Left hindlimb (tissue), 1 donor: ENCODE data around the gene C1RL.
"Not testable (repeated sequence)": the region's sequence is repeated elsewhere in the genome, so short reads cannot be mapped to it uniquely, and the experiment has no call there.

Experiments used
- DNase-seq: peaks from one replicate; pipeline ENCODE4 v3.0.0-alpha.2; 2018

C1RL gene

GRCh38 chr12:7114008-7114407 lies 5.0 kb upstream of the C1RL start:
- no peak for DNase-seq

GRCh38 chr12:7113389-7113871 lies 4.4 kb upstream of the C1RL start:
- DNase-seq, result no peak

- DNase-seq, result peak; percentile 74
Observed at GRCh38 chr12:7112041-7112440, 3.0 kb upstream of the C1RL start.

- no peak for DNase-seq
Observed at GRCh38 chr12:7110661-7111060, 1.6 kb upstream of the C1RL start.

GRCh38 chr12:7109572-7109920 lies 532 bp upstream of the C1RL start:
- no peak for DNase-seq

- peak; percentile 81 for DNase-seq
Observed at GRCh38 chr12:7108003-7108795, 815 bp downstream of the C1RL start.

GRCh38 chr12:7107636-7108002 lies 1.4 kb downstream of the C1RL start:
- no peak for DNase-seq

GRCh38 chr12:7107181-7107580 lies 1.8 kb downstream of the C1RL start:
- not testable (repeated sequence) for DNase-seq

- no peak for DNase-seq
Observed at GRCh38 chr12:7106082-7106481, 2.9 kb downstream of the C1RL start.

- DNase-seq, result no peak
Observed at GRCh38 chr12:7103837-7104584, 5.0 kb downstream of the C1RL start.

- DNase-seq, result no peak
Observed at GRCh38 chr12:7102582-7102981, 6.4 kb downstream of the C1RL start.

GRCh38 chr12:7101694-7102131 lies 7.3 kb downstream of the C1RL start:
- no peak for DNase-seq

- DNase-seq, result no peak
Observed at GRCh38 chr12:7101047-7101693, 7.8 kb downstream of the C1RL start.

- no peak for DNase-seq
Observed at GRCh38 chr12:7100239-7100638, 8.8 kb downstream of the C1RL start.

GRCh38 chr12:7099290-7099996 lies 9.6 kb downstream of the C1RL start:
- DNase-seq, result no peak

GRCh38 chr12:7096979-7097378 lies 12.0 kb downstream of the C1RL start:
- DNase-seq, result no peak

GRCh38 chr12:7096006-7096932 lies 12.7 kb downstream of the C1RL start:
- no peak for DNase-seq

GRCh38 chr12:7093892-7094291 lies 15.1 kb downstream of the C1RL start:
- no peak for DNase-seq

GRCh38 chr12:7093486-7093885 lies 15.5 kb downstream of the C1RL start:
- DNase-seq, result no peak

GRCh38 chr12:7092986-7093460 lies 16.0 kb downstream of the C1RL start:
- DNase-seq, result no peak

GRCh38 chr12:7092229-7092985 lies 16.6 kb downstream of the C1RL start, which contains the start of gene C1R:
Gene C1R (minus strand): TSS chr12:7092445. CDS start chr12:7092388, 57 bp downstream.
- peak; percentile 85 for DNase-seq
